ENCODE data around the gene THOC6. TPM values are rescaled to one million over a fixed set of nuclear protein-coding genes. Genes with fewer than 3 reads are reported as not detected.

THOC6 gene
- total and polyA plus RNA-seq, 2 donors (not counting 3 experiments of a cell fraction or from before 2014, with no cell fraction given), result 23.9 to 39.3 TPM

DNA sequence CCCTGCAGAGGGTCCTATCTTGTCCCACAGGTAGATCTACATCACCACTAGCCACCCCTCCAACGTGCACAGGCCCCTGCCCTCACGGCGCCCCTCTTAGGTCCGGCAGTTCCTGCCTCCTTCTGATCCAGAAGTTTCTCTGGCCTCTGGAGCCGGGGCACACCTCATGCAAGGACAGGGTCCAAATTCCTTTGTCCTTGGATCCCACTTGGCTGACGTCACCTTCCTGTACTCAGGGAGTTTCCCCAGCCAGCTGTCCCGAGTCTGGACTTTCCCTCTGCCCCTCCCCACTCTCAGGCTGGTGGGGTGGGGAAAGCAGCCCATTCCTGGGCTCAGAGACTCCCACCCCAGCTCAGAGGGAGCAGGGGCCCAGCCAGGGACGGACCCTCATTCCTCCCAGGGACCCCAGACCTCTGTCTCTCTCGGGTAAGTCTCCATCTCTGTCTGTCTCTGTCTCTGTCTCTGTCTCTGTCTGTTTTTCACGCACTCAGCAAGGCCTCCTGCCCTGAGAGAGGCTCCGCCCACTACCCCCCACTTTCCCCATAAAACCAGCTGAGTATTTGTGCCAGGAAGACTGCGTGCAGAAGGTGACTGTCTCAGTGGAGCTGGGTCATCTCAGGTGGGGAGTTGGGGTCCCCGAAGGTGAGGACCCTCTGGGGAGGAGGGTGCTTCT, 41.4 kb downstream of the THOC6 start, which contains the start of gene IL32:
Gene IL32 (plus strand): TSS at position 572 of the 673 bp plus-strand sequence. CDS start 172 bp downstream, outside the sequence.
- CTCF ChIA-PET, result interaction anchor here (0.6 to 1.3 kb wide), 6 partner anchors 9 to 185 kb away, joined by 3 to 4 read pairs (median 4); no protein-coding TSS in a partner anchor
- Histone ChIP-seq H3K27ac (ENCODE audit: insufficient read depth, low read depth, low read length) (peak within 1 kb of the TSS; percentile 94), H3K4me3 (replicated peaks in 1 of 3; ENCODE audit: insufficient read depth in 1 of 3, low read depth in 1 of 3, low read length in 3 of 3) (peak within 1 kb of the TSS in 2 of 3 experiments; percentile 40 to 54), H3K9me3 (replicated peaks; ENCODE audit: control insufficient read depth, insufficient read depth, low read length) (no peaks in the 10 kb centered on the region), H3K4me1 (ENCODE audit: control insufficient read depth, extremely low read depth, insufficient read depth, low read length) (peaks cover 19% of the 10 kb centered on the region), H3K27me3 (ENCODE audit: control insufficient read depth in 2 of 2, insufficient read depth in 2 of 2, low read length in 2 of 2) (no peaks in the 10 kb centered on the region), H3K4me2 (ENCODE audit: insufficient read depth, low read length) (peak within 1 kb of the TSS; percentile 66), H3K9me1 (replicated peaks; ENCODE audit: control insufficient read depth, extremely low read depth, insufficient read depth, low read length) (no peaks in the 10 kb centered on the region), H4K20me1 (replicated peaks; ENCODE audit: control insufficient read depth, extremely low read depth, insufficient read depth, low read length) (no peaks in the 10 kb centered on the region), H3K36me3 (ENCODE audit: control insufficient read depth in 2 of 2, extremely low read depth in 1 of 2, insufficient read depth in 2 of 2, low read length in 2 of 2) (peaks cover 0 to 9% of the 10 kb centered on the region in 2 experiments), H3K9ac (replicated peaks; ENCODE audit: extremely low read depth, insufficient read depth, low read length) (peak within 1 kb of the TSS; percentile 94), H3K79me2 (ENCODE audit: control insufficient read depth, insufficient read depth, low read length) (peaks cover 4% of the 10 kb centered on the region), H2AFZ (ENCODE audit: low read depth, low read length) (peak within 1 kb of the TSS; percentile 85)
- peak; percentile 88 for DNase-seq (ENCODE audit: low read depth, low spot score)
- POLR2A ChIA-PET, result no interaction called here
- FAIRE-seq, result peak; percentile 88
- TF ChIP-seq JUN (IDR thresholded peaks at IDR 0.05; ENCODE audit: borderline replicate concordance, insufficient read depth, insufficient read length, low read depth), result peak; percentile 72
- TF ChIP-seq, protein P1, sequence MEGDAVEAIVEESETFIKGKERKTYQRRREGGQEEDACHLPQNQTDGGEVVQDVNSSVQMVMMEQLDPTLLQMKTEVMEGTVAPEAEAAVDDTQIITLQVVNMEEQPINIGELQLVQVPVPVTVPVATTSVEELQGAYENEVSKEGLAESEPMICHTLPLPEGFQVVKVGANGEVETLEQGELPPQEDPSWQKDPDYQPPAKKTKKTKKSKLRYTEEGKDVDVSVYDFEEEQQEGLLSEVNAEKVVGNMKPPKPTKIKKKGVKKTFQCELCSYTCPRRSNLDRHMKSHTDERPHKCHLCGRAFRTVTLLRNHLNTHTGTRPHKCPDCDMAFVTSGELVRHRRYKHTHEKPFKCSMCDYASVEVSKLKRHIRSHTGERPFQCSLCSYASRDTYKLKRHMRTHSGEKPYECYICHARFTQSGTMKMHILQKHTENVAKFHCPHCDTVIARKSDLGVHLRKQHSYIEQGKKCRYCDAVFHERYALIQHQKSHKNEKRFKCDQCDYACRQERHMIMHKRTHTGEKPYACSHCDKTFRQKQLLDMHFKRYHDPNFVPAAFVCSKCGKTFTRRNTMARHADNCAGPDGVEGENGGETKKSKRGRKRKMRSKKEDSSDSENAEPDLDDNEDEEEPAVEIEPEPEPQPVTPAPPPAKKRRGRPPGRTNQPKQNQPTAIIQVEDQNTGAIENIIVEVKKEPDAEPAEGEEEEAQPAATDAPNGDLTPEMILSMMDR (IDR thresholded peaks at IDR 0.05; ENCODE audit: extremely low read depth in 1 of 2, insufficient read depth in 1 of 2, low read depth in 1 of 2, low read length in 2 of 2), result no peak
- BruUV-seq (replicated peaks), result TSS peak; percentile 64
- intact Hi-C loops (cut with micrococcal nuclease), result loop anchor here (1.0 kb wide), 1 partner anchor 22 kb away; no protein-coding TSS in a partner anchor
- dilution Hi-C loops (cut with MboI; ENCODE audit: extremely low pct_ligation_motif_present, low sequenced_read_pairs), result no loop called here

Measured in endothelial cell of umbilical vein (primary cell).